Cardiac muscle cell (in vitro differentiated cells and primary cell): ENCODE data around the gene MACROD2. TPM values are rescaled to one million over a fixed set of nuclear protein-coding genes. Genes with fewer than 3 reads are reported as not detected.

ENCODE experiments used
- DNase-seq, 2 donors: peaks; one replicate each; pipeline versions ENCODE4 v3.0.0 to v3.0.0-alpha.2; 2010 to 2017; ENCODE audit warnings: low read depth in 1 of 2, low spot score in 1 of 2
- H3K27ac ChIP-seq: fragments of 200-600 bp; sonication (generic); 2 replicates; pipeline ENCODE4 v1.5.1; 2016
- H3K27me3 ChIP-seq: fragments of 200-600 bp; sonication (generic); 2 replicates; pipeline ENCODE4 v1.6.0; 2016; ENCODE audit warnings: control low read depth
- H3K36me3 ChIP-seq: fragments of 200-600 bp; sonication (generic); 2 replicates; pipeline ENCODE4 v1.5.1; 2016; ENCODE audit warnings: control low read depth
- H3K4me1 ChIP-seq: fragments of 200-600 bp; sonication (generic); 2 replicates; pipeline ENCODE4 v1.8.1; 2017; ENCODE audit warnings: low read depth, mild to moderate bottlenecking, mixed run types
- H3K4me3 ChIP-seq: fragments of 200-600 bp; sonication (generic); 2 replicates; pipeline ENCODE4 v1.5.1; 2016; ENCODE audit warnings: mild to moderate bottlenecking
- H3K9me3 ChIP-seq: fragments of 200-600 bp; sonication (generic); 2 replicates; pipeline ENCODE4 v1.5.1; 2017; ENCODE audit warnings: low read depth, mild to moderate bottlenecking, control low read depth
- polyA plus RNA-seq: library from polyadenylated mRNA; unstranded; fragments of >200 nt; fragmentation: Nextera tagmentation; extraction: Ambion mirVana; gene quantifications from 2 replicates; pipeline ENCODE4 v1.2.1, GENCODE V29; 2016
- total RNA-seq: library from RNA; depleted of rRNA; stranded (reverse); fragments of >200 nt; gene quantifications from 2 replicates; pipeline ENCODE4 v1.2.3, GENCODE V29; 2016
- TF ChIP-seq, protein P1 (sequence below): IDR thresholded peaks from 2 replicates; pipeline ENCODE4 v1.5.1; 2012; ENCODE audit warnings: low read depth, mild to moderate bottlenecking, low read length

MACROD2 gene
- total and polyA plus RNA-seq, 2 experiments from 2014 or later: 9.3 to 14.4 TPM

DNA sequence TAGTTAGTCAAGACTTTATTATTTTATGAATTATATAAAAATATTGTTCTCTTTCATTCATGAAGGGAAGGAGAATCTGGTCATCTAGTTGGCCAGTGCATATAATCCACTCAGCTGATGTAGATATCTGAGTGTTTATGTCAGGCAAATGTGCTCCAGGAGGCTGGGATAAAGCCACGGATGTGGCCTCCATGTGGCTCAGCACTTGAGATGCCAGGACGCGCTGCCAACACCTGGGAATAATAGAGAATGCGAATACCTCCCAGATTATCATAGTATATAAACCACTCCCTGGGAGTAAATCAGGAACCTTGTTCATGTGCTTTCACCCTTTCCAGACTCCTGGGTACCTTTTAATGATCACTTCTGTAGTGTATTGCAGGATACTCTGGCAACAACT, 1571.9 kb downstream of the MACROD2 start:
- TF ChIP-seq, protein P1, sequence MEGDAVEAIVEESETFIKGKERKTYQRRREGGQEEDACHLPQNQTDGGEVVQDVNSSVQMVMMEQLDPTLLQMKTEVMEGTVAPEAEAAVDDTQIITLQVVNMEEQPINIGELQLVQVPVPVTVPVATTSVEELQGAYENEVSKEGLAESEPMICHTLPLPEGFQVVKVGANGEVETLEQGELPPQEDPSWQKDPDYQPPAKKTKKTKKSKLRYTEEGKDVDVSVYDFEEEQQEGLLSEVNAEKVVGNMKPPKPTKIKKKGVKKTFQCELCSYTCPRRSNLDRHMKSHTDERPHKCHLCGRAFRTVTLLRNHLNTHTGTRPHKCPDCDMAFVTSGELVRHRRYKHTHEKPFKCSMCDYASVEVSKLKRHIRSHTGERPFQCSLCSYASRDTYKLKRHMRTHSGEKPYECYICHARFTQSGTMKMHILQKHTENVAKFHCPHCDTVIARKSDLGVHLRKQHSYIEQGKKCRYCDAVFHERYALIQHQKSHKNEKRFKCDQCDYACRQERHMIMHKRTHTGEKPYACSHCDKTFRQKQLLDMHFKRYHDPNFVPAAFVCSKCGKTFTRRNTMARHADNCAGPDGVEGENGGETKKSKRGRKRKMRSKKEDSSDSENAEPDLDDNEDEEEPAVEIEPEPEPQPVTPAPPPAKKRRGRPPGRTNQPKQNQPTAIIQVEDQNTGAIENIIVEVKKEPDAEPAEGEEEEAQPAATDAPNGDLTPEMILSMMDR: no peak
- Histone ChIP-seq H3K4me1 (peaks cover 3% of the 10 kb centered on the region), H3K4me3 (no peak overlapping the region), H3K36me3 (no peaks in the 10 kb centered on the region), H3K27me3 (no peaks in the 10 kb centered on the region), H3K9me3 (no peaks in the 10 kb centered on the region), H3K27ac (no peak overlapping the region)
- no peak for DNase-seq

DNA sequence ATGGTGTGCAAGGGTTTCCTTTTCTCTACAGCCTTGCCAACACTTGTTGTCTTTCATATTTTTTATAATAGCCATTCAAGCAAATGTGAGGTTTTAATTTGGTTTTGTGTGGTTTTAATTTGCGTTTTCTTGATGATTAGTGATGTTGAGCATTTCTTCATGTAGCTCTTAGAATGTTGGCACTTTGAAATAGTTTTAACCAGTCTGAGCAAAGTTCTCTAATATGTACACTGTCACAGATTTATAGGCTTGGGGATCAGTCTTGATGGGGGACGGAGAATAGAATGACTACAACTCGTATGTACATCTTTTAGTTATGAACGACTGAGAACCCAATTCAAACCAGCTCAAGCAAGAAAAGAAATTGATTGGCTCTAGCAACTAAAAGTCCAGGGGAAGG, 1574.8 kb downstream of the MACROD2 start:
- Histone ChIP-seq H3K27ac (no peak overlapping the region), H3K4me1 (peaks cover 3% of the 10 kb centered on the region), H3K27me3 (no peaks in the 10 kb centered on the region), H3K4me3 (no peak overlapping the region), H3K9me3 (no peaks in the 10 kb centered on the region), H3K36me3 (no peaks in the 10 kb centered on the region)
- no peak for DNase-seq
- TF ChIP-seq, protein P1: no peak

DNA sequence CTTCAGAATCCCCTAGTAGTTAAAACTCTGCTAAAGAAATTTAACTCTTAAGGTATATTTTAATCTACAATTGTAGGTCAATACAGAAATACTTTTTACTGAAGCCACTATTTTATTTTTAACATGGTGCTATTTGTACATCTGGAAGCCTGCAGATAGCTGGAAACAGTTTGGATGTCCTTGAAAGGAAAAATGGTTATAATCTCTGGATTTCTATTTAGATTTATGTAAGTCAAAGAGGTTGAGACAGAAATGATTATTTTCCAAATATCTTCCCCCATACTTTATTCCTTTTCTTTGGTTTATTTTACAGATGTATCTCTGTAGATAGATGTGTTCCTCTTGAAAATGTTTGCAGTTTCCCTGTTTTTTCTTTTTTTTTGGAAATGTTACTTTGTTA, 1575.7 kb downstream of the MACROD2 start:
- H3K27me3 ChIP-seq: no peaks in the 10 kb centered on the region

DNA sequence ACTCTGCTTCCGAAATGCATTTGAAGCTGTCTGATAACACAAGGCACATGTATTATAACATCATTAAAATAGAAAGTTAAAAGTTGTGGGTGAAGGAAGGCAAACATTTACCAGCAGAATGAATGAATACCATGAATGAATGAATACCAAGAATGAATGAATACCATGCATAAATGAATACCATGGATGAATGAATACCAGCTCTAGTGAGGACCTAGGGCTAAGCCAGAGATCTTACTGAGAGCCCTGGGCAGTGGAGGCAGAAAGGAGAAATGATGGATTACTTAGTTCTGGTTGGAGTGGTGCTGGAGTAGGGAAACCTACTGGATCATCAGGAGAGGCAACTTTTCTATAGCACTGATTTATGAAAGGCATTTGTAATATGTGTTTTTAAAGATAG, 1579.9 kb downstream of the MACROD2 start:
- Histone ChIP-seq H3K36me3 (no peaks in the 10 kb centered on the region), H3K4me3 (no peak overlapping the region), H3K9me3 (no peaks in the 10 kb centered on the region), H3K27ac (no peak overlapping the region), H3K27me3 (no peaks in the 10 kb centered on the region), H3K4me1 (peaks cover 3% of the 10 kb centered on the region)
- DNase-seq: no peak
- TF ChIP-seq, protein P1: no peak

More for the DNA sequence above, 1575.7 kb downstream of the MACROD2 start:
- no peak overlapping the region for H3K27ac ChIP-seq
- TF ChIP-seq, protein P1: no peak
- no peaks in the 10 kb centered on the region for H3K36me3 ChIP-seq
- DNase-seq: no peak
- no peaks in the 10 kb centered on the region for H3K9me3 ChIP-seq
- no peak overlapping the region for H3K4me3 ChIP-seq
- peaks cover 3% of the 10 kb centered on the region for H3K4me1 ChIP-seq

DNA sequence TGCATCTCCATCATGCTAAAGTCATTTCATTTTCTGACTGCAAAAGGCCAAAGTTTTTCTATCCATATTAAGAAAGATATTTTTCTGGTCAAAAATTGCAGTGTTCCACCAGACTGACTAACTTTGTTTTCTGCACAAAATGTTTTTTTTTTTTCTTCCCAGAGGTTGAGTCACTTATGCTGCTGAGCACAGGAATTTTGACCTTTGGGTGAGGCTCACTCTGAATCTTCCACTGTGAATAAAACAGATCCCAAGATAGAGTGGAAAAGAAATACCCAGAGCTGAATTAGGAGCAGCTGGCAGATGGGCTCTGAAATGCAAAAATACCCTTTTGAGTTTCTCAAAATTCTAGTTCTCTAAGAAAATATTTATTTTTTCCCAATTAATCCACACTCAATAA, 1581.1 kb downstream of the MACROD2 start:
- Histone ChIP-seq H3K27ac (no peak overlapping the region), H3K36me3 (no peaks in the 10 kb centered on the region), H3K4me3 (no peak overlapping the region), H3K9me3 (no peaks in the 10 kb centered on the region), H3K4me1 (peaks cover 2% of the 10 kb centered on the region), H3K27me3 (no peaks in the 10 kb centered on the region)
- DNase-seq: no peak
- TF ChIP-seq, protein P1: no peak

DNA sequence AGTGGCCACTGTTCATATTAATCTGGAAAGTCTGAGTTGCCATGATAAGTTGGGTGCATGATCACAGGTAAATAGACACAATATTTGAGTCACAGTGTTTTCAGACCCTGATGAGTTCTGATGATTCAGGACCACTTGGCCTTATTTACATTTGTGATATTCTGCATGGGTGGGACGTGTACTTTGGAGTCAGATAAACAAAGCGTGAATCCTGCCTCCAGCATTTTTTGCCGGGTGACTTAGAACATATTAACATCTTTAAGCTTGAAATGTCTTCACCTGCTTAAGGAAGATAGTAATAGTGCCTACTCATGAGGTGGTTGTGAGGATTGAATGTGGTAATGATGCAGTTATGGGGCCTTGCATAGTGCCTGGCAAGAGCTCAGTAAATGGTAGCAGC, 1582.8 kb downstream of the MACROD2 start:
- TF ChIP-seq, protein P1: no peak
- Histone ChIP-seq H3K27me3 (no peaks in the 10 kb centered on the region), H3K4me1 (no peaks in the 10 kb centered on the region), H3K9me3 (no peaks in the 10 kb centered on the region), H3K36me3 (no peaks in the 10 kb centered on the region), H3K27ac (no peak overlapping the region), H3K4me3 (no peak overlapping the region)
- no peak for DNase-seq
